Keratinocyte (primary cell): ENCODE measurements around the gene ORAI3. TPM values are rescaled to one million over a fixed set of nuclear protein-coding genes. Genes with fewer than 3 reads are reported as not detected.

Experiments used
- DNase-seq: peaks from one replicate; pipeline ENCODE4 v3.0.0-alpha.2; 2011; ENCODE audit warnings: low read depth, missing footprints, low spot score
- FAIRE-seq: peaks from 2 replicates; lab custom pipeline; 2011; peaks lifted over from hg19 to GRCh38; lab: Jason Lieb, UNC
- H2AFZ ChIP-seq: 2 replicates; pipeline ENCODE4 v1.6.0; 2012; ENCODE audit warnings: low read length, control low read depth, inconsistent platforms; ENCODE audit not compliant: control insufficient read depth
- H3K27ac ChIP-seq: 2 replicates; pipeline ENCODE4 v1.5.1; 2011; ENCODE audit warnings: low read length; ENCODE audit not compliant: control insufficient read depth, insufficient read depth
- H3K27me3 ChIP-seq: 3 replicates; pipeline ENCODE4 v1.6.0; 2011; ENCODE audit warnings: low read length; ENCODE audit not compliant: control insufficient read depth, insufficient read depth; ENCODE audit errors: extremely low read depth
- H3K36me3 ChIP-seq, 2 experiments: 2 replicates in 1 of 2; 3 replicates in 1 of 2; pipeline ENCODE4 v1.5.1; 2011; ENCODE audit warnings: low read length in 2 of 2, mild to moderate bottlenecking in 1 of 2; ENCODE audit not compliant: control insufficient read depth in 2 of 2, insufficient read depth in 2 of 2; ENCODE audit errors: extremely low read depth in 1 of 2
- H3K4me1 ChIP-seq: 3 replicates; pipeline ENCODE4 v1.5.1; 2011; ENCODE audit warnings: low read length; ENCODE audit not compliant: control insufficient read depth, insufficient read depth; ENCODE audit errors: extremely low read depth
- H3K4me2 ChIP-seq: 3 replicates; pipeline ENCODE4 v1.6.0; 2011; ENCODE audit warnings: low read depth, low read length; ENCODE audit not compliant: control insufficient read depth, insufficient read depth; ENCODE audit errors: extremely low read depth
- H3K4me3 ChIP-seq, 3 experiments: fragments of 200-600 bp in 1 of 3; sonication (generic) in 1 of 3; 2 replicates in 2 of 3; 3 replicates in 1 of 3; pipeline ENCODE4 v1.5.1; 2011 to 2016; ENCODE audit warnings: low read length in 3 of 3, mild to moderate bottlenecking in 3 of 3, control low read depth in 2 of 3, inconsistent platforms in 1 of 3, low read depth in 1 of 3, mixed read lengths in 1 of 3, mixed run types in 1 of 3, moderate library complexity in 1 of 3; ENCODE audit not compliant: control insufficient read depth in 2 of 3, insufficient read depth in 2 of 3; ENCODE audit errors: extremely low read depth in 1 of 3
- H3K79me2 ChIP-seq: 2 replicates; pipeline ENCODE4 v1.6.0; 2012; ENCODE audit warnings: low read length; ENCODE audit not compliant: control insufficient read depth, insufficient read depth
- H3K9ac ChIP-seq: 3 replicates; pipeline ENCODE4 v1.6.0; 2011; ENCODE audit warnings: low read length; ENCODE audit not compliant: control insufficient read depth, insufficient read depth; ENCODE audit errors: extremely low read depth
- H3K9me1 ChIP-seq: 3 replicates; pipeline ENCODE4 v1.6.0; 2011; ENCODE audit warnings: low read length; ENCODE audit not compliant: control insufficient read depth, insufficient read depth; ENCODE audit errors: extremely low read depth
- H3K9me3 ChIP-seq: 2 replicates; pipeline ENCODE4 v1.5.1; 2012; ENCODE audit warnings: low read depth, low read length; ENCODE audit not compliant: control insufficient read depth
- H4K20me1 ChIP-seq: 3 replicates; pipeline ENCODE4 v1.6.0; 2011; ENCODE audit warnings: low read length; ENCODE audit not compliant: control insufficient read depth, insufficient read depth; ENCODE audit errors: extremely low read depth
- EZH2 ChIP-seq: IDR thresholded peaks from one replicate; pipeline ENCODE4 v1.6.1; 2012; ENCODE audit warnings: inconsistent platforms, mild to moderate bottlenecking, low read length, moderate library complexity
- dilution Hi-C: fragments of 300-500 bp; cut with MboI; formaldehyde crosslinking; loops from one replicate; pipeline ENCODE4 v1.7.0; 2020; ENCODE audit warnings: low sequenced_read_pairs; ENCODE audit not compliant: extremely low pct_ligation_motif_present
- polyA plus RNA-seq, 5 experiments: library from polyadenylated mRNA; depleted of rRNA in 3 of 5; stranded (reverse) in 3 of 5; stranded (forward) in 1 of 5; unstranded in 1 of 5; fragments of >200 nt; gene quantifications; 1 replicate in 1 of 5; 2 replicates in 3 of 5; 3 replicates in 1 of 5; pipeline versions ENCODE4 v1.2.1 to v1.2.3, GENCODE V29; 2011 to 2012; ENCODE audit warnings: missing spikeins in 2 of 5, low read depth in 1 of 5, low replicate concordance in 1 of 5
- TF ChIP-seq, protein P1 (sequence below), 3 experiments: IDR thresholded peaks in 1 of 3; conservative IDR thresholded peaks in 1 of 3; optimal IDR thresholded peaks in 1 of 3; 2 replicates in 2 of 3; 3 replicates in 1 of 3; pipeline versions ENCODE3 to v1.5.1; 2011; ENCODE audit warnings: low read length in 3 of 3, mild to moderate bottlenecking in 3 of 3, moderate library complexity in 2 of 3, control low read depth in 1 of 3, inconsistent platforms in 1 of 3; ENCODE audit not compliant: insufficient read depth in 2 of 3; ENCODE audit errors: extremely low read depth in 1 of 3

ORAI3 gene
- polyA plus RNA-seq, 1 donor (not counting 4 experiments of a cell fraction or from before 2014, with no cell fraction given) = 8.1 TPM

DNA sequence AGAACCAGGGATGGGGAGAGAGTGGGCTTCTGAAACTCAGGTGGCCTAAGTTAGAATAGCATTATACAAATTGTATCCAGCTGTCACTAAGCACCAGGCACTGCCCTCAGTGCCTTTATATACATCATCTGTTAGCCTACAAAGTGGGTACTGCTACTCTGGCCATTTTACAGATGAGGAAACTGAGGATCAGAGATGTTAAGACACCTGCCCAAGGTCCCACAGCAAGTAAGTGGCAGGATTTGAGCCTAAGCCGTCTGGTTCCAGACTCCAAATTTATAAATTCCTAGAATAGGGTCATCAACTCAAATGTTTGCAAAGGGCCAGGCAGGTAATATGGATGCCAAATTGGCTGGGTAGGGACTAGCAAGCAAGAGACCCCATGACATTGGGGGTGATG lies 2.3 kb downstream of the ORAI3 start:
- no peak overlapping the region for H3K27ac ChIP-seq
- H3K9me1 ChIP-seq = no peaks in the 10 kb centered on the region
- no peak overlapping the region for H2AFZ ChIP-seq
- no peak for FAIRE-seq
- H3K4me3 ChIP-seq = no peak overlapping the region
- H3K27me3 ChIP-seq = no peaks in the 10 kb centered on the region
- H4K20me1 ChIP-seq = no peaks in the 10 kb centered on the region
- H3K4me1 ChIP-seq = peaks cover 19% of the 10 kb centered on the region
- peaks cover 5 to 8% of the 10 kb centered on the region in 2 experiments for H3K36me3 ChIP-seq
- no peaks in the 10 kb centered on the region for H3K79me2 ChIP-seq
- DNase-seq = no peak
- dilution Hi-C loops = no loop called here
- H3K9me3 ChIP-seq = no peaks in the 10 kb centered on the region
- H3K9ac ChIP-seq = no peak overlapping the region
- H3K4me2 ChIP-seq = no peak overlapping the region
- TF ChIP-seq EZH2 = no peak
- TF ChIP-seq, protein P1, sequence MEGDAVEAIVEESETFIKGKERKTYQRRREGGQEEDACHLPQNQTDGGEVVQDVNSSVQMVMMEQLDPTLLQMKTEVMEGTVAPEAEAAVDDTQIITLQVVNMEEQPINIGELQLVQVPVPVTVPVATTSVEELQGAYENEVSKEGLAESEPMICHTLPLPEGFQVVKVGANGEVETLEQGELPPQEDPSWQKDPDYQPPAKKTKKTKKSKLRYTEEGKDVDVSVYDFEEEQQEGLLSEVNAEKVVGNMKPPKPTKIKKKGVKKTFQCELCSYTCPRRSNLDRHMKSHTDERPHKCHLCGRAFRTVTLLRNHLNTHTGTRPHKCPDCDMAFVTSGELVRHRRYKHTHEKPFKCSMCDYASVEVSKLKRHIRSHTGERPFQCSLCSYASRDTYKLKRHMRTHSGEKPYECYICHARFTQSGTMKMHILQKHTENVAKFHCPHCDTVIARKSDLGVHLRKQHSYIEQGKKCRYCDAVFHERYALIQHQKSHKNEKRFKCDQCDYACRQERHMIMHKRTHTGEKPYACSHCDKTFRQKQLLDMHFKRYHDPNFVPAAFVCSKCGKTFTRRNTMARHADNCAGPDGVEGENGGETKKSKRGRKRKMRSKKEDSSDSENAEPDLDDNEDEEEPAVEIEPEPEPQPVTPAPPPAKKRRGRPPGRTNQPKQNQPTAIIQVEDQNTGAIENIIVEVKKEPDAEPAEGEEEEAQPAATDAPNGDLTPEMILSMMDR (optimal IDR thresholded peaks at IDR 0.05 in 1 of 3, IDR thresholded peaks at IDR 0.05 in 1 of 3, conservative IDR thresholded peaks at IDR 0.05 in 1 of 3; ENCODE audit: extremely low read depth in 1 of 3, insufficient read depth in 2 of 3, low read length in 3 of 3) = no peak

DNA sequence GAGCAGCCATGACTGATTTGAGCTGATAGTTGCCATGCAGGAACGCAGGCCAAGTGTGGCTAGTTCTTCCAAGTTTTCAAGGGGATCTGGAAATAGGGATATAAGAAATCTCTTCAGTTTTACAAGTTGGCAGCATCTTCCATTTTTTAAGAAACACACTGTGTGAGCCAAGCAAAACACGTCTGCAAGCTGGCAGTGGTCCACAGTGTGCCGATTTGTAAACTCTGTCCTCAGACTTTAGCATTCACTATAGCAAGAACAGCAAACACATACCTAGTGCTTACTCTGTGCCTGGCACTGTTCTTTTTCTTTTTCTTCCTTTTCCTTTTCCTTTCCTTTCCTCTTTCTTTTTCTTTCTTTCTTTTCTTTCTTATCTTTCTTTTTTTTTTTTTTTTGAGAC lies 2.9 kb downstream of the ORAI3 start:
- Histone ChIP-seq H3K79me2 (no peaks in the 10 kb centered on the region), H3K36me3 (peaks cover 3% of the 10 kb centered on the region in 2 experiments), H3K4me2 (no peak overlapping the region), H3K4me1 (peaks cover 21% of the 10 kb centered on the region), H4K20me1 (no peaks in the 10 kb centered on the region), H3K27ac (no peak overlapping the region), H3K9ac (no peak overlapping the region), H3K9me1 (no peaks in the 10 kb centered on the region), H3K27me3 (no peaks in the 10 kb centered on the region), H2AFZ (no peak overlapping the region), H3K4me3 (no peak overlapping the region), H3K9me3 (no peaks in the 10 kb centered on the region)
- FAIRE-seq = no peak
- no peak for TF ChIP-seq EZH2
- TF ChIP-seq, protein P1 (optimal IDR thresholded peaks at IDR 0.05 in 1 of 3, IDR thresholded peaks at IDR 0.05 in 1 of 3, conservative IDR thresholded peaks at IDR 0.05 in 1 of 3; ENCODE audit: extremely low read depth in 1 of 3, insufficient read depth in 2 of 3, low read length in 3 of 3) = no peak
- DNase-seq = no peak
- dilution Hi-C loops = no loop called here
